ENCODE results near the gene GPSM1.
"Not testable (repeated sequence)": the region's sequence is repeated elsewhere in the genome, so short reads cannot be mapped to it uniquely, and the experiment has no call there.

Gene GPSM1

GRCh38 chr9:136351252-136351800 lies 24.0 kb downstream of the GPSM1 start:
- no peak for TF ChIP-seq CTCF (conservative IDR thresholded peaks at IDR 0.05; ENCODE audit: control insufficient read depth, insufficient read depth, low read depth, low read length)
- no peak overlapping the region for H3K4me3 ChIP-seq (ENCODE audit: control insufficient read depth, low read depth, low read length)
- no peak for DNase-seq (ENCODE audit: low read depth)

- not testable (repeated sequence) for DNase-seq (ENCODE audit: low read depth)
These were observed 24.5 kb downstream of the GPSM1 start for GRCh38 chr9:136351868-136352267.

GRCh38 chr9:136352682-136353081 lies 25.3 kb downstream of the GPSM1 start:
- DNase-seq (ENCODE audit: low read depth) = no peak
- no peak for TF ChIP-seq CTCF (conservative IDR thresholded peaks at IDR 0.05; ENCODE audit: control insufficient read depth, insufficient read depth, low read depth, low read length)
- no peak overlapping the region for H3K4me3 ChIP-seq (ENCODE audit: control insufficient read depth, low read depth, low read length)

More at GRCh38 chr9:136351868-136352267, 24.5 kb downstream of the GPSM1 start:
- not testable (repeated sequence) for H3K4me3 ChIP-seq (ENCODE audit: control insufficient read depth, low read depth, low read length)

- H3K4me3 ChIP-seq (ENCODE audit: control insufficient read depth, low read depth, low read length) = no peak overlapping the region
- no peak for DNase-seq (ENCODE audit: low read depth)
- no peak for TF ChIP-seq CTCF (conservative IDR thresholded peaks at IDR 0.05; ENCODE audit: control insufficient read depth, insufficient read depth, low read depth, low read length)
These were observed 25.7 kb downstream of the GPSM1 start for GRCh38 chr9:136353088-136353487.

- no peak for DNase-seq (ENCODE audit: low read depth)
- H3K4me3 ChIP-seq (ENCODE audit: control insufficient read depth, low read depth, low read length) = no peak overlapping the region
- TF ChIP-seq CTCF (conservative IDR thresholded peaks at IDR 0.05; ENCODE audit: control insufficient read depth, insufficient read depth, low read depth, low read length) = no peak
These were observed 26.6 kb downstream of the GPSM1 start for GRCh38 chr9:136353757-136354488.

- DNase-seq (ENCODE audit: low read depth) = no peak
- H3K4me3 ChIP-seq (ENCODE audit: control insufficient read depth, low read depth, low read length) = no peak overlapping the region
- no peak for TF ChIP-seq CTCF (conservative IDR thresholded peaks at IDR 0.05; ENCODE audit: control insufficient read depth, insufficient read depth, low read depth, low read length)
These were observed 27.3 kb downstream of the GPSM1 start for GRCh38 chr9:136354592-136355085.

Data from fibroblast of mammary gland (primary cell).